HG03354 (cell line): ENCODE measurements around the gene SLC35E2B.

Experiments
- ATAC-seq: cut with Tn5 transposase; IDR thresholded peaks from one replicate; pipeline ENCODE4 v1.9.1; 2021; ENCODE audit warnings: mild to moderate bottlenecking; ENCODE audit not compliant: unreplicated experiment, poor library complexity, severe bottlenecking

SLC35E2B gene

DNA sequence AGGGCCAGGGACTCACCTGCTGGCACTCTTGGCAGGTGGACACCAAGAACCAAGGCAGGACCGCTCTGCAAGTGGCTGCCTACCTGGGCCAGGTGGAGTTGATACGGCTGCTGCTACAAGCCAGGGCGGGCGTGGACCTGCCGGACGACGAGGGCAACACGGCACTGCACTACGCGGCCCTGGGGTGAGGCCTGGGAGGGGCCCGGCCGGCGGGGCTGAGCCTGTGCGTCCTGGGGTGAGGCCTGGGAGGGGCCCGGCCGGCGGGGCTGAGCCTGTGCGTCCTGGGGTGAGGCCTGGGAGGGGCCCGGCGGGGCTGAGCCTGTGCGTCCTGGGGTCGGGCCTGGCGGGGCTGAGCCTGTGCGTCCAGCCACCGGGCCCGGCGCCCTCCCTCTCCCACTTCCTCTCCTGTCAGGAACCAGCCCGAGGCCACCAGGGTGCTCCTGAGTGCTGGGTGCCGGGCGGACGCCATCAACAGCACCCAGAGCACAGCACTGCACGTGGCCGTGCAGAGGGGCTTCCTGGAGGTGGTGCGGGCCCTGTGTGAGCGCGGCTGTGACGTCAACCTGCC, 65.2 kb downstream of the SLC35E2B start:
- no peak for ATAC-seq

DNA sequence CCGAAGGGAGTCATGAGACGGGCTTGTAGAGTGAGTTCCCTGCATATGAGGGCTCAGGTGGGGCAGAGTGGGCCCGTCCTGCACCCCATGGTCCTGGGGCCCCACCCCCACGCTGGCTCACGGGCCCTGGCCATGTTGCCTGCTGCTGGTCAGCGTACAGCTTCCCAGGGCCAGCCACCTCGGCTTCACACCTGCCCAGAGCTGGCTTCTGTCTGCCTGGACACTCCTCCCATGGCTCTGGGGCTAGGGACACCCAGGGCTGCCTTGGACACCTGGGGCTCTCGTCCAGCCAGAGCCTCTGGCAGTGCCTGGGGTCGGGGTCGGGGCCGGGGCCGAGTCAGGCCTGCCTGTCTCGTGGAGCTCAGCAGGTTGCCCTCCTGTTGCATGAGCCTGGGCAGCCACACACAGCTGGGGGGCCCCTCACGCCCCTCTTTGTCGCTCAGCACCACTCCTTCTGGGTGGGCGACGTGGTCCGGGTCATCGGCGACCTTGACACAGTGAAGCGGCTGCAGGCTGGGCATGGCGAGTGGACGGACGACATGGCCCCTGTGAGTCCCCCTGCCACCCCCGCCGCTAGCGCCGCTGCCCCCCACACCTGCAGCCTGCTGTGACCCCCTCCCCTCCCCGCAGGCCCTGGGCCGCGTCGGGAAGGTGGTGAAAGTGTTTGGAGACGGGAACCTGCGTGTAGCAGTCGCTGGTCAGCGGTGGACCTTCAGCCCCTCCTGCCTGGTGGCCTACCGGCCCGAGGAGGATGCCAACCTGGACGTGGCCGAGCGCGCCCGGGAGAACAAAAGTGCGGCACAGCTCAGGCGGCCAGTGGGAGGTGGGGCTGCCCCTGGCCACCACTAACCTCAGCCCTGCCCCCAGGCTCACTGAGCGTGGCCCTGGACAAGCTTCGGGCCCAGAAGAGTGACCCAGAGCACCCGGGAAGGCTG, 66.1 kb downstream of the SLC35E2B start:
- ATAC-seq = no peak

DNA sequence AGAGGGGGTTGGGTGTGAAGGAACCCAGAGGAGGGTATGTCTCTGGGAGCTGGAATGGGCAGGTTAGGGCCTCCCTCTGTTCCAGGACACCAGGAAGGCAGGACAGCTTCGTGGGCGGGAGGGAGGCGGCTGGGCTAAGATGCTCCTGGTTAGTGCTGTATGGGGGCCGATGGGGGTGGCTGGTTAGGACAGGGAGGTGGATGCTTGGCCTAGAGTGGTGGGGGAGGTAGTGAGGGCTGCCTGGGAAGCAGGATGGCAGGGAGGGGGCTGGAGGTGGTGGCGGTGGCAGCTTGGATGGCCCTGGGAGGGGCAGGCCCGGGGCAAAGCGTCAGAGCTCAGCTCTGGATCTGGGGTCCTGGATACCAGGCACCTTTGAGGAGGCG, 66.8 kb downstream of the SLC35E2B start:
- ATAC-seq = no peak

DNA sequence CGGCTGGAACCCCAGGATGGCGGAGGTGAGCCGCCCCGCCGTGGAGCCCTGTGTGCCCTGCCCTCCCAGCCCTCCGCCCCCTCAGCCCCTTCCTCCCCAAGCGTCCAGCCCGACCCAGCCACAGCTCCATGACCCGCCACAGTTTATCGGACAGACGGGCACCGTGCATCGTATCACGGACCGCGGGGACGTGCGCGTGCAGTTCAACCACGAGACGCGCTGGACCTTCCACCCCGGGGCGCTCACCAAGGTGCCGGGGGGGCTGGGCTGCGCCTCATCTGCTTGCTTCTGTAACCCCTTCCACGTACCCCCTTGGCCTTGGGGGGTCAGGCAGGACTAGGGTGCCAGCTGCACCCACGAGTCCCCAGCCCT, 67.2 kb downstream of the SLC35E2B start:
- ATAC-seq = no peak

DNA sequence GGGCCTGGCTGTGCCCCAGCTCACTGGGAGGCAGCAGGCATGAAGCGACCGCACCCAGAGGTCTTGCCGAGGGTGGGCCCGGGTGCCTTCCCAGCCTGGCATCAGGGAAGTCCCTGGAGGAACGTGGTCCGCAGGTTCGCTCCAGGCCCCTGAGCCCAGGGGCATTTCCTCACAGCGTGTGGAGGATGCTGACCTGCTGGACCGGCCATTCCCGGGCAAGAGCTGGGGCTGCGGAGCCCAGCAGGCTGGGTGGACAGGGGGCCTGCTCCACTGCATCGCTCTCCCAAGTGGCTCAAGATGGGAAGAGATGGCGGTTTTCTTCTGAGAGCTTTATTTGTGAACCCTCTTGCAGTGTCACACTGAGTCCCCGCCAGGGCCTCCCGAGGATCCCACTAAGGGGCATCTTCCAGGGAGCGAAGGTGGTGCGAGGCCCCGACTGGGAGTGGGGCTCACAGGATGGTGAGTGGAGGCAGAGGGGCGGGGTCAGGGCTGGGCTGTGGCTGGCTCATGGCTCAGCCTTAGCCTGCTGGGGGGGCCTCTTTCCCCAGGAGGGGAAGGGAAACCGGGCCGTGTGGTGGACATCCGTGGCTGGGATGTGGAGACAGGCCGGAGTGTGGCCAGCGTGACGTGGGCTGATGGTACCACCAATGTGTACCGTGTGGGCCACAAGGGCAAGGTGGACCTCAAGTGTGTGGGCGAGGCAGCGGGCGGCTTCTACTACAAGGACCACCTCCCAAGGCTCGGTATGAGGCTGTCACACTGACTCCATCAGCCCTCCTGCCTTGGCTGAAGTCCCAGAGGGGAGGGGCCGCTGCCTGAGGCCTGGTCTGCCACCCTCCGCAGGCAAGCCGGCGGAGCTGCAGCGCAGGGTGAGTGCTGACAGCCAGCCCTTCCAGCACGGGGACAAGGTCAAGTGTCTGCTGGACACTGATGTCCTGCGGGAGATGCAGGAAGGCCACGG, 67.9 kb downstream of the SLC35E2B start:
- ATAC-seq = no peak

- no peak for ATAC-seq
These were observed 68.8 kb downstream of the SLC35E2B start for GRCh38 chr1:1623631-1624442.

DNA sequence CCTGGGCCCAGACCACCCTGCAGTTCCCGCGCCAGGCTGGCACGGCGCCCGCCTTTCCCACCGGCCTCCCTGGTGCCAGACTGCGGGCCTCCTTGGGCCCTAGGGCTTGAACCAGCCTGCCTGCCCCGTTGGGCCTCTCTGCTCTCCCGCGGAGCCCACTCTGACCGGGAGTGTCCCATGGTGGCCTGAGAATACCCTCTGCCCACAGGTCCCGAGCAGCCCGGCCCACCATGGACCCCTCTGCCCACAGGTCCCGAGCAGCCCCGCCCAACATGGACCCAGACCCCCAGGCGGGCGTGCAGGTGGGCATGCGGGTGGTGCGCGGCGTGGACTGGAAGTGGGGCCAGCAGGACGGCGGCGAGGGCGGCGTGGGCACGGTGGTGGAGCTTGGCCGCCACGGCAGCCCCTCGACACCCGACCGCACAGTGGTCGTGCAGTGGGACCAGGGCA, 69.4 kb downstream of the SLC35E2B start:
- no peak for ATAC-seq

- no peak for ATAC-seq
These were observed 69.9 kb downstream of the SLC35E2B start for GRCh38 chr1:1622788-1623094.

DNA sequence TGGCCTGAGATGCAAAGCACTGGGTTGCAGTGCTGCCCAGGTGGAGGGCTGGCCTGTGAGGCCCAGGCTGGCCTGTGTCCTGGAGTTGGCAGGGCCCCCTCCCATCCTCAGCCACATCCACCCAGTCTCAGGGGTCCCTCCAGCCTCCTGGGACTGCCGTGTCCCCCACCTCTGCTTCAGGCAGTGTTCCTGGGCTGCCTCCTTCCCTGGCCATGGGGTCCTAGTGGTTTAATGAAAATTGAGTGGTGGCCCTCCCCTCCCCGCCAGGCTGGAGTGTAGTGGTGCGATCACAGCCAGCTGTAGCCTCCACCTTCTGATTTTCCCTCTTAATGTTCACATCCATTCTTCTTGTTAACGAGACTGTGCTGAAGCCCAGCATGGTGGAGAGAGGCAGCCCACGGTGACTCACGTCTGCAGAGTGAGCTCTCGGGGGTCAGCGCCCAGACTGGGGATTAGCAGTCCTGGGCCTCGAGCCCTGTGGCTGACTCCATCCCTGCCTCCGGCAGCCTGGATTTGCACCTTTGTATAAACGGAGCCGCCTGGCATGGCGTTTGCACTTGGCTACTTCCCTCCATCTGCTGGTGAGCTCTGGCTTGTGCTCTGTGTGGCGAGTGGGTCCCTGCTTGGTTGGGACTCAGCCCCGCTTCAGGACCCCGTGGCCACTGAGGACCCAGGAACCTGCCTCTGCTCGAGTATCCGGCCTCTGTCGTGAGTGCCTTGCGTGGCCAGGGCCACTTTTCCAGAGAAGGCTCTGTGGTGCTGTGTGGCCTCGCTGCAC, 70.4 kb downstream of the SLC35E2B start:
- ATAC-seq = no peak

DNA sequence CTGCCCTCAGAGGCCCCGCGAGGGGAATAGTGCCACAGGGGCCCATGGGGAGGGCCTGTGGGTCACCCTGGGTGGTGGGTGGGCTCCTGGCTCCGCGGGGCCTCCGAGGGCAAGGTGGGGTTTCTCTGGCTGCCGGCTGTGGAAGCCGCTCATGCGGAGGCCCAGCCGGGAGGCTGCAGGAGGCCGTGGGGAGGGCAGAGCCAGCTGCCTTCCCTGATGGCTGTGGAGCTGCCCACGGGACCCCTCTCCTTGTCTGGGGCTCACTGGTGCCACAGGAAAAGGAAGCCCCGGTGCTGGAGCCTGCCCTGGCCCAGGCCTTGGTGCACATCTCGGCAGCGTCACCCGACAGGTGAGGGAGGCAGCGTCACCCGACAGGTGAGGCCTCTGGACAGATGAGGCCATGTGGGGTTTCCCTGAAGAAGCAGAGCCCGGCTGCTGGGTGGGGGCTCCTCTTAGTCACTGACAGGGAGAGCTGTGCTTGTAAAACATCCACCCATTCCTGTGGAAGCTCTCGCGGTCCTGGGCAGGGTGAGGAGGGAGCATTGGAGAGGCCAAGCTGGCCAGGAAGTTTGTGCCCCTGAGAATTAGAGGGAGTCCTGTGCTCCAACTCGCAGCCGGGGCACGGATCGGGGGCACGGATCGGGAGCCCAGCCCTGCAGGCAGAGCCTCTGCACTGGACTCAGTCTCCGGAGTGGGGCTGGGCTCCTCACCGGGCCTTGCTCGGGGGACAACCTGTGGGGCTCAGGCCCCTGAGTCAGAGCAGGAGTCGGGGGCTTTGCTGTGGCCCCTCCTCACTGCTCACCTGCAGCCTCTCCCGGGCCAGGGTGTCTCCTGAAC, 71.2 kb downstream of the SLC35E2B start:
- ATAC-seq = no peak

DNA sequence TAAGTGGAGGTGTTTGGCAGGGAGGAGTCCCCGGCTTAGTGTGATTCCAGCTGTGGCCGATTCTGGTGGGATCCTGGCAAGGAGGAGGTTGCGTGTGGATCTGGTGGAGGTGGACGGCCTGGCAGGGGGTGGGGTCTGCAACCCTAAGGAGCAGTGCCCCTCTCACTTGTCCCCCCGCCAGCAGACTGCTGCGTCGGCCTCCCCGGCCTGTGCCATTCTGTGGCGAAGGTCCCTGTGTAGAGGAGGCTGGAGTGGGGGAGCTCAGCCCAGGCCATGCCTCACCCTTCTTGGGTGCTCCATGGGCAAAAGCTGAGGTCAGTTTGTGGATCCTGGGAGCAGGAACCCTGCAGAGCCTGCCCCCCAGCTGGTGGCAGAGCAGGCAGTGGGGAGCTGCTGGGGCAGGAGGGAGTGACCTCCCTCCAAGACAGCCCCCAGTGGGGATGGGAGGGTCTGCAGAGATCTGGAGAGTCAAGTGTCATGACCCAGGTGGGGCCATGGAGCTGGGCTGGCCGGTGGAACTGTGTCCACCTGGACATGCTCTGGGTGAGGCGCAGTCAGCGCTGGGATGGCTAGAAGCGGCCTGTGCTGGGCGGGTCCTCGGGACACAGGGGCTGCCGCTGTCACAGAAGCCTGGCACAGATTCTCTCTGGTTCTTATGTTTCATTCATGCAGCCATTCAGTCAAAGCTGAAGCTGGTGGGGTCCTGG, 72.0 kb downstream of the SLC35E2B start:
- ATAC-seq = no peak

DNA sequence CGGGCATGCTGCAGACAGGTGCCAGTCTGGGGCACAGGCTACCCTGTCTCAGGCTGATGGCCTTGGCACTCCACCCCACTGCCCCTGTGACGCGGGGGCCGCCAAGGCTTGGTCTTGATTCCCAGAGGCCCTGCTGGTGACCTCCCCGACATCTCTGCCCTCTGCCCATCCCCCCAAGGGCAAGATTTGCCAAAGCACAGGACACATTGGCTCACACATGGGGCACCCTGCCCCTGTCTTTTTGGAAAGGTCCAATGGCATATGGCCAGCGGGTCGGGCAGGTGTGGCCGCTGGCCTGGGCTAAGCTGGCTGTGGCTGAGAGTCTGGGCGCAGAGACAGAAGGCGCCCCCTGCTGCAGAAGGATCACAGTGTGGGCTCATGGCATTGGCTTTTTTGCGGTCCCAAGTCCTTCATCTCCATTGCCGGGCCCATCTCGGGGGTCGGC, 72.7 kb downstream of the SLC35E2B start:
- no peak for ATAC-seq

GRCh38 chr1:1618396-1619068, 74.1 kb downstream of the SLC35E2B start:
- no peak for ATAC-seq

- no peak for ATAC-seq
These were observed 74.7 kb downstream of the SLC35E2B start for GRCh38 chr1:1617925-1618324.

DNA sequence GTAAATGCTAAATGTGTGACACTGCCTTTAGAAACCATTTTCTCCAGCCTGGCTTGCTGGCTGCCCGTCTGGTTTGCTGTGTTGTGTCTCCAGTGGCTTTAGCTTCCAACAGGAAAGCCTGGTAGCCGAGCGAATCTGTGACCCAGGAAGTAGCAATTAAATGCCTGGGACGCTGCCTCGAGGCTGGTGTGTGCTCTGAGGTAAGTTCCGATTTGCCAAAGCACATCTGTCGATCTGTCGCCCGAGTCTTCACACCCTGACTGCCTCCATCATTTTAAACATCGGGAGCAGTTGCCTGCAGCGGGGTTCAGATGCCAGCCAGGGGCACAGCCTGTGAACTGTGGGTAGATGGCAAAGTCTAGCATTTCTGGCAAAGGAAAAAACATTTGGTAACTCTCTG, 75.1 kb downstream of the SLC35E2B start:
- no peak for ATAC-seq

DNA sequence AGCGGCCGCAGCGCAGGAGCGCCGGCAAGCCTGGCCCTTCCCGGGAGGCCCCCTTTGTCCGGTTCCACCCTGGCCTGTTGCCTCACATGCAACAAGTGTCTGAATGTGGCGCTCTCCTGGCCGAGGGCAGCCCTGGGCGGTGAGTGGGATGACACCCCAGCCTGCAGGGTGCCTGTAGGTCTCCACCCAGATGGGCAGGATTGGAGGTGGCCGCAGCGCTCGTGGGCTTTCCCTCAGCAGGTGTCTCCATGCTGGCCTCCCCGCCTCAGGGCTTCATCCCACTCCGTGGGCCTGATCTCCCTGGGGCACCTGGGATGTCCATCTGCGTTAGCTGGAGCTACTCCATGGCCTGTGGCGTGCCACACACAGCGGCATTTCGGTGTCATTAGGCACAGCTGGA, 75.8 kb downstream of the SLC35E2B start:
- ATAC-seq = no peak
